Measurements from ENCODE around the gene ZNF311.

ZNF311 gene

DNA sequence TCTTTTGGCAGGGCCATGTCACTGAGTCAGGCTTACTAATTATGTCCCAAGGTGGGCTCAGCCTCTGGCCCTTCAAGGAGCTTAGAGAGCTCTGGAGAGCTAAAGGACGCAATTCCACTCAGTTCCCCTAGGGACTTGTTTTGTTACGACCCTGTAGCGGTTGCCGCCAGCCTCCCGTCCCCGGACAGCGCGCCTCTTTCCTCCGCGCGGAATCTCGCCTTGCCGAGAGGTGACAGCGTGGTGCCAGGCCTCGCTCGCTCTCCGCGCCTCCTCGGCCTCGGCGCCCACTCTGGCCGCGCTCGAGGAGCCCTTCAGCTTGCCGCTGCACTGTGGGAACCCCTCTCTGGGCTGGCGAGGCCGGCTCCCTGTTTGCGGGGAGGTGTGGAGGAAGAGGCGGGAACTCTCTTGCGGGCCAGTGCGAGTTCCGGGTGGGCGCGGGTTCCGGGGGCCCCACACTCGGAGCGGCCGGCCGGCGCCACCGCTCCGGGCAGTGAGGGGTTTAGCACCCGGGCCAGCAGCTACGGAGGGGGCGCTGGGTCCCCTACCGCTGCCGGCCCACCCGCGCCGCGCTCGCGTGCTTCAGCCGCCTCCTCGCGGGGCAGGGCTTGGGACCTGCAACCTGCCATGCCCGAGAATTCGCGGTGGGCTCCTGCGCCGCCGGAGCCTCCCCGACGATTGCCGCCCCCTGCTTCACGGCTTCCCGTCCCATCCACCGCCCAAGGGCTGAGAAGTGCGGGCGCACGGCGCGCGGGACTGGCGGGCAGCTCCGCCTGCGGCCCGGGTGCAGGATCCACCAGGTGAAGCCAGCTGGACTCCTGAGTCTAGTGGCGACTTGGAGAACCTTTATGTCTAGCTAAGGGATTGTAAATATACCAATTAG is 9.9 kb upstream of the ZNF311 start:
- peak overlapping the region; percentile 41 for H3K4me3 ChIP-seq (ENCODE audit: low read length)
- H3K9me3 ChIP-seq (ENCODE audit: control insufficient read depth, low read length), result peaks cover 2% of the 10 kb centered on the region
- no peaks in the 10 kb centered on the region for H3K36me3 ChIP-seq (ENCODE audit: control insufficient read depth, insufficient read depth, low read length, severe bottlenecking)
- no peak overlapping the region for H3K9ac ChIP-seq (ENCODE audit: low read length)
- peaks cover 4% of the 10 kb centered on the region for H3K4me1 ChIP-seq (ENCODE audit: control insufficient read depth, insufficient read depth, low read length)
- DNase-seq (ENCODE audit: low read depth), result no peak
- H3K27me3 ChIP-seq (replicated peaks; ENCODE audit: control insufficient read depth, insufficient read depth, low read length), result peaks cover 12% of the 10 kb centered on the region

DNA sequence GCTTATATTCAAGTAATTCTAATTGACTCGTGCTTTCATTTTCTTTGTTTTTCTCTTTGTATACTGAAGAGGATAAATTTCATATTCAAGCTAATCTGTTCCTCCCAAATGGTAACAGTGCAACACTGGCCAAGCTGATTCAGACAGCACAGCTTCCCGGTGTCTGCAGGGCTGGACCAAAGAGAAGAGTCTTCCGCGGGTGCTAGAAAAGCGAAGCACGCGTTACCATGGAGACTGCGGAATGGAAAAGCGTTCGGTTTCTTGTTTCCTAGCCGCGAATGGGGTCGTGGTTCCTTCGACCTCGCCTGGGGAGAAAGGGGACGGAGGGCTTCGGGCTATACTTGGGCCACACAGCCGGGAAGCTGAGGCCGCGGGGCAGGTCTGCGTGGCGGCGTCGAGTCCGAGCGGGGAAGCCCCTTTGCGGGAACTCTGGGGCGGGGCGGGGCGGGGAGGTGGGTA is 6.2 kb upstream of the ZNF311 start:
- Histone ChIP-seq H3K9me3 (ENCODE audit: control insufficient read depth, low read length) (peaks cover 2% of the 10 kb centered on the region), H3K4me1 (ENCODE audit: control insufficient read depth, insufficient read depth, low read length) (peaks cover under 1% of the 10 kb centered on the region), H3K4me3 (ENCODE audit: low read length) (peak overlapping the region; percentile 79), H3K36me3 (ENCODE audit: control insufficient read depth, insufficient read depth, low read length, severe bottlenecking) (no peaks in the 10 kb centered on the region), H3K27me3 (replicated peaks; ENCODE audit: control insufficient read depth, insufficient read depth, low read length) (peaks cover 8% of the 10 kb centered on the region), H3K9ac (ENCODE audit: low read length) (peak overlapping the region; percentile 33)
- peak; percentile 81 for DNase-seq (ENCODE audit: low read depth)

DNA sequence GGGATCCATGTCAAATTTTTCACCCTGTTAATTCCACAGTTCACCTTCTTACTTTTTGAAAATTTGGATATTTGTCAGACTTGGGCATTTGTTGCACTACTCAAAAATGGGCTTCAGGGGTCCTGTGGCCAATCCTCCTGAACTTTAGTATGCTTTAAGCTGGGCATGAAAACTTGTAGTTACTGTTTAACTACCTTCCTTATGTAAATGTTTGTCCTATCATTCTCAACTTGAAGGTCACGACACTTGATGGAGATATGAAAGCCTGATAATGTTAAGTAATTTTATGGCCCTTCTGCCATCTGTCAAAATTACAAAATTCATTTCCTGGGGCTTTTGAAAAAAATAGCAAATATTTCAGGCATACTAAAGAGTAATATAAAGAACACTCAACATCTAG is 4.2 kb upstream of the ZNF311 start:
- H3K36me3 ChIP-seq (ENCODE audit: control insufficient read depth, insufficient read depth, low read length, severe bottlenecking), result no peaks in the 10 kb centered on the region
- no peaks in the 10 kb centered on the region for H3K9me3 ChIP-seq (ENCODE audit: control insufficient read depth, low read length)
- H3K4me1 ChIP-seq (ENCODE audit: control insufficient read depth, insufficient read depth, low read length), result peaks cover 10% of the 10 kb centered on the region
- H3K9ac ChIP-seq (ENCODE audit: low read length), result no peak overlapping the region
- no peak overlapping the region for H3K4me3 ChIP-seq (ENCODE audit: low read length)
- no peak for DNase-seq (ENCODE audit: low read depth)
- H3K27me3 ChIP-seq (replicated peaks; ENCODE audit: control insufficient read depth, insufficient read depth, low read length), result peaks cover 8% of the 10 kb centered on the region

DNA sequence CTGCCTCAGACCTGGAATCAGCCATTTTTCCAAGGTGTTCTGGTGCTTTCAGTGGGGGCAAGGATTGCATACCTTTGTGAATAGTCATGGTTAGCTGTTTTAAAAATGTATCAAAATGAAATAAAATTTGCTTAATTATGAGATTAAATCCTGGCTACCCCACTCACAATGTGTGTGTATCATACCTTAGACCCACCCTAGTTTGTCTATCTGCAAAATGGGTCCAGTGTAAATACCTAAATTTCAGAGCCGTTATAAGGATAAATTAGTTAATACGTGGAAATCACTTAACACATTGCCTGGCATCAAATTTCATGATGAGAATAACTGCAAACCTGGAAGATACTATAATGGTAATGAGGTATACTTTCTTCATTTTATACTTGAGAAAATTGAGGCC is 3.0 kb upstream of the ZNF311 start:
- Histone ChIP-seq H3K36me3 (ENCODE audit: control insufficient read depth, insufficient read depth, low read length, severe bottlenecking) (no peaks in the 10 kb centered on the region), H3K4me3 (ENCODE audit: low read length) (no peak overlapping the region), H3K4me1 (ENCODE audit: control insufficient read depth, insufficient read depth, low read length) (peaks cover 10% of the 10 kb centered on the region)

DNA sequence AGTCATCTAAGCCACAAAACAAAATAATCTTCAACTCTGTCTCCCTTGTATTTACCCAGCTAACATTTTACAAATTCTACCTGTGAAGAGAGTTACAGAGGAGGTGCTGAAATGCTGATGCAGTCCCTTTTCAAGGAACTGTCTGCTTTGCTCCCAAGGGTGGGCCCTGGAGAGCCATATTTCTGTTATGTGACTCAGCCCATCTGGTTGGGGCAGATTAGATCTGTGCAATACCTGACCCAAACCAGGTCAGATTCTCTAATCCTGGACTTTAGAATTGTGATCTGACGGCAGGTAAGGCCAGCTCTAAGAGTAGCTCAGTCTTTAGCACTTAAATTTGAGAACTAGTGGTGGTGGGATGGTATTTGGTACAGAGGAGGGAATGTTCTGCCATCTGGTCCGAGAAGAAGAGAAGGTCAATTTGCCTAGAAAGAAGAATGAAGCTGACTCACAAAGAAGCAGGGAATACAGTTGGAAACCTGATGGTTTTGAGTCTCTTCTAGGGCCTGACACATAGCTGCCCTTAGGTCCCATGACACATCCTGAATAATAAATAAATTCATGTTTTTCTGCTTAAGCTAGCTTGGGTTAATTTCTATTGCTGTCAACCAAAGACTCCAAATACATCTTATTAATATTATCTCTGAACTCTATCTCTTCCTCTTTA is 8.1 kb downstream of the ZNF311 start:
- no peaks in the 10 kb centered on the region for H3K27me3 ChIP-seq (replicated peaks; ENCODE audit: control insufficient read depth, insufficient read depth, low read length)
- peaks cover 9% of the 10 kb centered on the region for H3K9me3 ChIP-seq (ENCODE audit: control insufficient read depth, low read length)
- H3K4me3 ChIP-seq (ENCODE audit: low read length), result no peak overlapping the region
- H3K9ac ChIP-seq (ENCODE audit: low read length), result no peak overlapping the region
- DNase-seq (ENCODE audit: low read depth), result no peak
- no peaks in the 10 kb centered on the region for H3K4me1 ChIP-seq (ENCODE audit: control insufficient read depth, insufficient read depth, low read length)
- no peaks in the 10 kb centered on the region for H3K36me3 ChIP-seq (ENCODE audit: control insufficient read depth, insufficient read depth, low read length, severe bottlenecking)

More for the DNA sequence above, 3.0 kb upstream of the ZNF311 start:
- Histone ChIP-seq H3K9ac (ENCODE audit: low read length) (no peak overlapping the region), H3K27me3 (replicated peaks; ENCODE audit: control insufficient read depth, insufficient read depth, low read length) (peaks cover 4% of the 10 kb centered on the region), H3K9me3 (ENCODE audit: control insufficient read depth, low read length) (no peaks in the 10 kb centered on the region)
- DNase-seq (ENCODE audit: low read depth), result no peak

DNA sequence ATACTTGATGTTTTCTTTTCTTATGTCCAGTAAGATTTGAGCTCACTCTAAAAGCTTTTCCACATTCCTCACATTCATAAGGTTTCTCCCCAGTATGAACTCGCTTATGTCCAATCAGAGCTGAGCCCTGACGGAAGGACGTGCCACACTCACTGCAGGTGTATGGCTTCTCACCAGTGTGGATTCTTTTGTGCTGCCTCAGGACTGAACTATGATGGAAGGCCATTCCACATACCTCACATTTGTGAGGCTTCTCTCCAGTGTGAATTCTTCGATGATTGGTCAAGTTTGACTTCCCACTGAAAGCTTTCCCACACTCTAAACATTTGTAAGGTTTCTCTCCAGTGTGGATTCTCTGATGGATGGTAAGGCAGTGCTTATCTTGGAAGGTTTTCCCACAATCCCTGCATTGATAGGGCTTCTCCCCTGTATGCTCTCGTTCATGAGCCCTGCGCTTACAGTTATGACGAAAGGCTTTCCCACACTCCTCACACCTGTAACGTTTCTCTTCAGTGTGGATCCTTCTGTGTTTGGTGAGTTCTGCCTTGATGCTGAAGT is 9.9 kb downstream of the ZNF311 start:
- H3K4me3 ChIP-seq (ENCODE audit: low read length), result no peak overlapping the region
- H3K9me3 ChIP-seq (ENCODE audit: control insufficient read depth, low read length), result peaks cover 9% of the 10 kb centered on the region
- H3K36me3 ChIP-seq (ENCODE audit: control insufficient read depth, insufficient read depth, low read length, severe bottlenecking), result no peaks in the 10 kb centered on the region
- H3K27me3 ChIP-seq (replicated peaks; ENCODE audit: control insufficient read depth, insufficient read depth, low read length), result no peaks in the 10 kb centered on the region
- DNase-seq (ENCODE audit: low read depth), result no peak
- H3K9ac ChIP-seq (ENCODE audit: low read length), result no peak overlapping the region
- H3K4me1 ChIP-seq (ENCODE audit: control insufficient read depth, insufficient read depth, low read length), result no peaks in the 10 kb centered on the region

DNA sequence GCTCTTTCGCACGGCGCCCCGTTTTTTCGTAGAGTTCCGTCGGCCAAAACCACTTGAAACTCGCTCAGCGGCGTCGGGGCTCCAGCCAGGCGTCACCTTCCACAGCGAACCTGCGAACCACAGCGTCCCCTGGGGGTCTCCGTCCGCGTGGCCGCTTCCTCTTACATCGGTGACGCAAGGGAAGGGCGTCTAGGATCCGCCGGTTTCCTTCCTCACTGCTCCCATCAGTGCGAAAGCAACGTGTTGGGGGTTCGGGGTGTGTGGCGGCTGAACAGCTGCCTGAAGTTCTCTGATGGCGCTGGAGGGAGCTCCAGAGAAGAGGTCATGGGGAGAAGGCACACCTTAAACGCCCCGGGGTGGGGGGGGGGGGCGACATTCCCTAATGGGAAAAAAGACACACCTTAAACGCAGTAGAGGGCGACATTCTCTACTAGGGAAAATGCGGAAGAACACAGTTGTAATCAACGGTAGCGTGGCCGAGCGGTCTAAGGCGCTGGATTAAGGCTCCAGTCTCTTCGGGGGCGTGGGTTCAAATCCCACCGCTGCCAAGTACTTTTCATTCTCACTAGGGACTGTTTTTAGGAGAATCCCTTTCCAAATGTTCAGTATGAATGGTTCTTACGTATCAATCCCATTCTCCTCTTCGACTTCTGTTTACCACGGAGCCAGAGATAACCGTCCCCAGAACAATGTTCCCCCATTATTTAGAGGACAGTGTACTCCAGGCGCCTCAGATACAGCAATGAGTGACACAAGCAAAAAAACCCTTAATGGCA is 16.4 kb downstream of the ZNF311 start:
- peak; percentile 65 for DNase-seq (ENCODE audit: low read depth)
- Histone ChIP-seq H3K4me3 (ENCODE audit: low read length) (peak overlapping the region; percentile 82), H3K36me3 (ENCODE audit: control insufficient read depth, insufficient read depth, low read length, severe bottlenecking) (no peaks in the 10 kb centered on the region), H3K9me3 (ENCODE audit: control insufficient read depth, low read length) (no peaks in the 10 kb centered on the region), H3K27me3 (replicated peaks; ENCODE audit: control insufficient read depth, insufficient read depth, low read length) (no peaks in the 10 kb centered on the region), H3K4me1 (ENCODE audit: control insufficient read depth, insufficient read depth, low read length) (peaks cover 5% of the 10 kb centered on the region), H3K9ac (ENCODE audit: low read length) (peak overlapping the region; percentile 51)

DNA sequence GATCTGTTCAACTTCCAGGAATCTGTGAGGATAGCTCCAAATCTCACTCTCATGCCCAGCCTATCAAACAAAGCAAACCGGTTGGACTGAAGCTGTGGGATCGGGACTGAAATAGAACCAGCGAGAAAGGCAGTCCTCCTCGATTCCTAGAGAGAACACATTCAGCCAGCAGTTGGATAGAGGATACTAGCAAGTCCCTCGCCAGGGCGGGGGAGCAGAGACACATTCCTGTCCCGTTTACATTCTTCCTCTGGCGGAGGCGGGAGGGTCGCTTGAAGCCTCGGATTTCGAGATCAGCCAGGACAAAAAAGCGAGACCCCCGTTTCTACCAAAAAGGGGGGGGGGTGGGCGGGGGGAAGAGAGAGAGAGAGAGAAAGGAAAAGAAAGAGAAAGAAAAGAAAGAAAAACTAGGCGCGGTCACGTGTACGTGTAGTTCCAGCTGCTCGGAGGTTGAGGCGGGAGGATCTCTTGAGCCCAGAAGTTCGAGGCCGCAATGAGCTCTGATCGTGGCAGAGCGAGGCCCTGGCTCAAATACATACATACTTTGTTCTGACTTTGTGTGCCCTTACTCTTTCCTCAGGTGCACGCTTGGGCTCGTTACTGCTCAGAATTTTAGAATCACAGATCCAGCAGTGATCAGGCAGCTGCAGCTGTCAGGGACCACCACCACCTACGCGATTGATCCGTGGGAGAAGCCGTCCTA is 19.5 kb downstream of the ZNF311 start:
- Histone ChIP-seq H3K4me3 (ENCODE audit: low read length) (peak overlapping the region; percentile 84), H3K9me3 (ENCODE audit: control insufficient read depth, low read length) (no peaks in the 10 kb centered on the region), H3K4me1 (ENCODE audit: control insufficient read depth, insufficient read depth, low read length) (peaks cover 13% of the 10 kb centered on the region), H3K36me3 (ENCODE audit: control insufficient read depth, insufficient read depth, low read length, severe bottlenecking) (no peaks in the 10 kb centered on the region), H3K27me3 (replicated peaks; ENCODE audit: control insufficient read depth, insufficient read depth, low read length) (no peaks in the 10 kb centered on the region), H3K9ac (ENCODE audit: low read length) (peak overlapping the region; percentile 61)
- DNase-seq (ENCODE audit: low read depth), result peak; percentile 97

DNA sequence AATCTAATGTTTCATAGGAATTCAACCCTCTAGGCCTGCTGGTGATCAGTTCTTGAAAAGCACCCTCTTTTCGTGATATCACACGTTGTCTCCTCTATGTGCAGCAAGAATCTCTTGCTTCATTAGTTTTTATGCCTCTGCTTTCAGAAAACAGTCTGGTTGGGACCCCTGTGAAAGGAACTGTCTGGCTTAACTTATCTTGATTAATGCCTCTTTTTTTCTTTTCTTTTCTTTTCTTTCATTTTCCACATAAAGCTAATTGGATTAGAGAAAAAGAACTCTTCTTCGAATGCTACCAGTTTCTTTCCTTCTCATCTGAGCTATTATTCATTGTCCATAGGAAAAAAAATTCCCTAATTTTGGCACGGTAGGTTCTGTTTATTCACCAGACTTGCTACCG is 21.3 kb downstream of the ZNF311 start:
- Histone ChIP-seq H3K4me3 (ENCODE audit: low read length) (no peak overlapping the region), H3K27me3 (replicated peaks; ENCODE audit: control insufficient read depth, insufficient read depth, low read length) (no peaks in the 10 kb centered on the region), H3K36me3 (ENCODE audit: control insufficient read depth, insufficient read depth, low read length, severe bottlenecking) (no peaks in the 10 kb centered on the region), H3K9me3 (ENCODE audit: control insufficient read depth, low read length) (no peaks in the 10 kb centered on the region), H3K9ac (ENCODE audit: low read length) (no peak overlapping the region), H3K4me1 (ENCODE audit: control insufficient read depth, insufficient read depth, low read length) (peaks cover 14% of the 10 kb centered on the region)
- DNase-seq (ENCODE audit: low read depth), result no peak

DNA sequence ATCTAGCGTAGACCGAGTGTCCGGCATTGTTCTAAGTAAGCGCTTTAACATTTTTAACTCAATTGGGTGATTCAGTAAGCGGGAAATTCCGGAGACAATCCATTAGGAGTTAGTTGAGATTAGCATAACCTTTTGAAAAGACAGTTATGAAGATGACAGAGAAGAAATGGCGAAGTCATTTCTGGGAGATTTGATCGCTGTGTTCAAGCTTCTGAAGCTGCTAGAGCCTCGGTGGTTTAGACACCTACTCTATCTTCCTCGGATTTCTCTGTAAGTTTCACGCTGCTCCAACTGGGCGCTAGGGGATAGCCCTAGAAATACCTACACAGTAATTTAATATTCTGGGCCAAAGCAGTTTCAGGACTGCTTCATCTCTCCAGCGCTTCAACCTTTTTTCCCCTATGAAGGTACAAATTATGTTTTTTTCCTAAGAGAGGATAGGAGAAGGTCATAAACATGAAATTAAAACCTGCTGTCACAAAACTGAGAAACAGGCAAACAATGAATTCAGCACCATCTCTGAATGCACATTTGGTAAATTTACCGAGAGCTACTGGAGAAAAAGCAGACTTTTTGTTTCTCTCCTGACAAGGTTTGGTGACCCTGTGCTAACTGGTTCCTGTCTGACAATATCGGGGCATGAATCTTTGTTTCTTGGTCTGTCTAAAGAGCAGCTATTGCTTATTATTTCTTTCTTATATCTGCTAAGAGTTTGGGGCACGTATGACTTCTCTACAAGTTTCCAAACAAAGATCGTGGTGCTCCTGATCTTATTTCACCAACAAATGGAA is 22.4 kb downstream of the ZNF311 start:
- Histone ChIP-seq H3K4me1 (ENCODE audit: control insufficient read depth, insufficient read depth, low read length) (peaks cover 20% of the 10 kb centered on the region), H3K9me3 (ENCODE audit: control insufficient read depth, low read length) (no peaks in the 10 kb centered on the region), H3K27me3 (replicated peaks; ENCODE audit: control insufficient read depth, insufficient read depth, low read length) (no peaks in the 10 kb centered on the region), H3K9ac (ENCODE audit: low read length) (peak overlapping the region; percentile 68), H3K4me3 (ENCODE audit: low read length) (peak overlapping the region; percentile 87), H3K36me3 (ENCODE audit: control insufficient read depth, insufficient read depth, low read length, severe bottlenecking) (no peaks in the 10 kb centered on the region)
- peak; percentile 74 for DNase-seq (ENCODE audit: low read depth)

All from adipocyte (in vitro differentiated cells).